ENCODE measurements around the gene TMED3.
A peak's percentile ranks its signal among the peaks of the same experiment; 100 is the strongest.

Gene TMED3

DNA sequence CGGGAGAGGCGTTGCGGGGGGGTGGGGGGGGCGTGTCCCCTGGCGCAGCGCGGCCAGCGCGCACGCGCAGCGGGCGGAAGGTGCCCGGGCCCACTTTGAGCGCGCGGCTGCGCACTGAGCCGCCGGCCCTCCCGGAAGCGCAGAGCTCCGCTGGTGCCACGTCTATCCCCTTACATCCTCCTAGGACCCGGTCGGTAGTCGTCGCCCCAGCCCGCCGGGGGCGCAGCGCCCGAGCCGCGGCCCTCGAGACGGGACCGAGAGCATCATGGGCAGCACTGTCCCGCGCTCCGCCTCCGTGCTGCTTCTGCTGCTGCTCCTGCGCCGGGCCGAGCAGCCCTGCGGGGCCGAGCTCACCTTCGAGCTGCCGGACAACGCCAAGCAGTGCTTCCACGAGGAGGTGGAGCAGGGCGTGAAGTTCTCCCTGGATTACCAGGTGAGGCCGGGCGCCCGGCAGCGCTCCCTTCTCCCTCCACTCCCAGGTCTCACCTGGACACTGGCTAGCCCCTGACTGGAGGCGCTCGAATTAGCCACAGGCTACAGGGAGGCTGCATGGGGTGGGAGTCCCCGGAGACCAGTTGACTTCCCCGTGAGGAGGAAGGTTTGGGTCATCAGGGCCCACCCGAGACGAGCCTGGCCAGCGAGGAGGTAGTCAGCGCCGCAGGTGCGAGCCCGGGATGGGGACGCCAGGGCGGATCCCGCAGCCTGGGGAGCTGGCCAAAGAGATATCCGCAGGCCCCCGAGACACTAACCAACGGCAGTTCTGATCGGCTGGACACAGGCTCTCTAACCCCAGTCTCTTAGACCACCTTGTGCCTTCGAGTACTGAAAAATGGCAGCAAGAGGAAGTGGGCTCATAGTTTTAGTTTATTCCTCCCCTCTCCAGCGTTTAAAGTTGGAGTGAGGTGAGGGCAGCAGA is at the start of gene TMED3:
Gene TMED3, plus strand, starts transcription at position 128 of the 916 bp plus-strand sequence. Its CDS starts 138 bp downstream, at position 266.
- DNase-seq (ENCODE audit: low read depth in 2 of 3, low spot score in 2 of 3): peak; percentile 58 to 72 (median 65)

DNA sequence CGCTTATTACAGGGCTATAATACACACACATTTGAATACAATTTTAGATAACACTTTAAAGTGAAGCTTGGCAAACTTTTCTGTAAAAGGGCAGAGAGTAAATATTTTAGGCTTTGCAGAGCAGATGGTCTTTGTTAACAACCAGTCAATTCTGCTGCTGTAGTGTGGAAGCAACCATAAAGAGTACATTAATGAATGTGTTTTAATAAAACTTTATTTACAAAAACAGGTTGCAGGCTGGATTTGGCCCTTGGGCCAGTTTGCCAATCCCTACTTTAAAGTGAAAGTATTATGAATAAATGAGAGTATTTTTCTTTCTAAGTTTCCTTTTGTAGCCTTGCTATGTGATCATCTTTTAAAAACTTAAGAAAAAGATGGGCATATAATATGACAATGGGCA is 49.1 kb upstream of the TMED3 start:
- no peak for DNase-seq (ENCODE audit: low read depth in 2 of 3, low spot score in 2 of 3)

DNA sequence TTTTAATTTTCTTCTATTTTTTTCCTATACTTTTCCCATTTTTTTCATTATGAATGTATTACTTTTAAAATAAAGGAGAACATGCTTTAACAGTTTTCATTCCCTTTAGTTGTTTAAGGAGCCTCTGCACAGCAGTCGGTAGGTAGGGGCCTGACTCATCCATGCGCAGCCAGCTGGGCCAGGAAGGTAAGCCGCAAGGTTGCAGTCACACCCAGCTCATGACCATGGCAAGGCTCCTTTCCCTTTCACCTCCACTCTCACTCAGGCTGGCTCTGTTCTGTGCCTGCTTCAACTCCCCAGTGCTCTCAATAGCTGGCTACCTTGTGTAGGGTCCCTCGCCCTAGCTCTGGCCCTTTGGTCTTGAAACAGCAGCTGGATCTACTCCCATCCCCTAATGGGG is 45.7 kb upstream of the TMED3 start:
- DNase-seq (ENCODE audit: low read depth in 2 of 3, low spot score in 2 of 3): no peak

DNA sequence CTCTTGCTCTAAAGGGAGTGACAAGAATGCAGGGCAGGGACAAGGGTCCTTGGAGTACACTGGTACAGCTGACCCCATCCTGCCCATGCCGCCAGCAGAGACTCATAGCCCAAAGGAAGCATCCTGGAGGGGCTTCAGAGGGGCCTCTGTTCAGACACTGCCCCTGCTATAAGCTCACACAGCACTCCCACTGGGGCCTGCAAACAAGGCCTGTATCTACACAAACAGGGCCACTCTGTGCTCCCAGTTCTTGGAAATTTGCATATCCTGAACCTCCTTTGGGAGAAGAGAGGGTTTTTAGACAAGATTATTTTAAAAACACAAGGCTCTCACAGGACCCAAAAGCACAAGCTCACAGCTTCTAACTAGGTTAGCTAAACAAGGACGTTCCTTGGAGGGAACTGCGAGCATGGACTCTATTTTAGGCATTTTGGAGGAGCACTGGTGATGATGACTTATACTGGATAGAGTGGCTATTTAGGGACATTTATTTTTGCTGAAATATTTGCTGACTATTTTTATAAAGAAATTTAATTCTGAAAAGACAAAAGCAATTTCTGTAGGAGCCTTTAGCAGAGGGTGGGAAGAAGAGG is 44.8 kb upstream of the TMED3 start:
- DNase-seq (ENCODE audit: low read depth in 2 of 3, low spot score in 2 of 3): no peak

DNA sequence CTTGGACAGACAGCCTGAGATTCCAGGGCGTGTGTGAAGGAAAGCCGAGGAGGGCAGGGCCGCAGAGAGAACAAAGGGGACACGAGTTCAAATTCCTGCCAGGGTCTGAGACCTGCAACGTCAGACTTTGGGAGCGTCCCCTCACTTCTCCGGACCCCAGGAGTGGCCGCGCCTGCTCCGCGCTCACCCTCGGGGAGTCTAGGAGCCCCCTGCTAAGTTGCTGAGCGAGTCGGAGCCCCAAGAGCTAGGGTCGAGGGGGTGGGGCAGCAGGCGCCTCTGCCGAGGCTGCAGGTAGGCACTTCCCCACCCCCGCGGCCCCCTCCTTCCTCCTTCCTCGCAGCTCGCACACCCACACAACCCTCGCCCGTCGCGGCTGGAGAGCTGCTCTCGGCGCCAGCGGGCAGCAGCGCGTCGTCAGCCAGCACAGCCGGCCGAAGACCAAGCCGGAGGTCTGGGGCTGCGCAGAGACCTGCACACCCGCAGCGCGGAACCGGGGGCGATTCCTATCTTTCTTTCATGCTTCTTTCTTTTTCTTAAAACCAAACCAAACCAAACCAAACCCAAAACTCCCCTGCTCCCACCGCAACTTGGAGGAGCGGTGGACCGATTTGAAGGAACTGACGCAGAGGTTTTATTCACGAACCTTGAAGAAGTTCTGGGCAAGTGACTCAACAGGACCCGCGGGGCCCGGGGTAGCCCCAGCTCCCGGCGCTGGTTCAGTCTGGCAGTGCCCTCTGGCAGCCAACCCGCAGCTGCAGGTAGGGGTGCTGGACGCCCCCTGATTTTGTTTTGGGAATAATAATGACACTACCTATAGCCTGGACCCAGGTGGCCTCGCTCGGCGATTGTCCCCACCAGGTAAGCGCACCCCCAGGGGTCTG is 28.3 kb upstream of the TMED3 start, which contains the start of gene ANKRD34C:
Gene ANKRD34C, plus strand, starts transcription at position 352 of the 881 bp plus-strand sequence. CDS start 10,563 bp downstream, outside the sequence.
- no peak for DNase-seq (ENCODE audit: low read depth in 2 of 3, low spot score in 2 of 3)

DNA sequence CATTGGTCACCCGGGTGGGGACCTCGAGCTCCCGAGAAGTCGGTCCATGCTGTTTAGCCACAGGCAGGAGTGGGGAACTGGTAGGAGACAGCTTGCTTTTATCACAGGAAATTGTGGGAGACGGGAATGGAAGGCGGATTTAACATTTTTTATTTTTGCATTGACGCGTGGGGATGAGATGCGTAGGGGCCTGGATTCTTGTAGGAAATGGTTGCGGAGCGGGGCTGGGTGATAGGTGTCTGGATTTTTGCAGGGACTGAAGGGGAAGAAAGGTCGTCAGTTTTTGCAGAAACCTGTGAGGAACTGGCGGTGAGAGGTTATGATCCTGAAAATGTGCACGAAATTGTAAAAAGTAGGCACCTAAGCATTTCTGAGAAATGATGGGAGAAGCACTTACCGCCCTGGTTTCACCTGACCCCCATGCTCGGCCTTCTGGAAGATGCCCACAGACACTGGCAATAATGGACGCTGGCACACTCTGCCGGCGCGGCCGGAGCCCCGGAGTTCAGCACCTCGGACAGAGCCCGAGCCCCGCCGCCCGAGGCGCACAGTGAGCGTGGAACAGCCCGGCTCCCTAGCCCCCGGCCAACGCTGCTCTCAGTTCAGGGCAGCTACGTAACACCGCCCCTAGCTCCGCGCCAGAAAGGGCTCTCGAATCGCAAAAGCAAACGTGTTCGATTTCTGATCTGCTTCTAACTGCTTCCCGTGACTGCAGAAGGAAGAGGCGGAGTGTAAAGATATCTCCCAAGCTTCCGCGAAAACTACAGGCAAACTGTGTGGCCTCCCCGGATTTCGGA is 27.5 kb upstream of the TMED3 start:
- DNase-seq (ENCODE audit: low read depth in 2 of 3, low spot score in 2 of 3): peak in 1 of 3 experiments; percentile 17

DNA sequence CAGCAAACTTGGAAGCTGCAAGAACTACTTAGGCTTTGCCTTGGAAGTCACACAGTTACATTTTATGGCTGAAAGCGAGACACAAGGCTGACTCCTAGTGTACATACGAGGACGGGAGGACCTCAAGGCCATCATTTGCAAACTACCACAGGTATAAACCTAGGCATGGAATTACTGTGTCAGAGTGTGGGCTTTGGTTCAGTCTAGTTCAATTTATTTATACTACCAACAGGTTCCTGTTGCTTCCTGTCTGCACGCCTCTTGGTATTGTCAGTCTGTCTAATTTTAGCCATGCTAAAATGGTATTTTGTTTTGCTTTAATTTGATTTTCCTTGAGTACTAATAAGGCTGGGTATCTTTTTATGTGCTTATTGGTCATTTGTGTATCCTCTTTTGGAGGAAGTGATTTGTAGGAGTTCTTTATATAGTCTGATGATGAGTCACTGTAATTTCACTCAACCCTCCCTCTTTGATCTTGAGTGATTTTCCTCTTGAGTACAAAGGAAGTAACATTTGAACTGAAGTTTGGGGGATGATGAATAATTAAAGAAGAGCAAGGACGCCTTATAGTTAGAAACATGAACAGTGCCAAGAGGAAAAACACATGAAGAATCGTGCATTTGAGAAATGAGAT is 20.2 kb upstream of the TMED3 start:
- no peak for DNase-seq (ENCODE audit: low read depth in 2 of 3, low spot score in 2 of 3)

DNA sequence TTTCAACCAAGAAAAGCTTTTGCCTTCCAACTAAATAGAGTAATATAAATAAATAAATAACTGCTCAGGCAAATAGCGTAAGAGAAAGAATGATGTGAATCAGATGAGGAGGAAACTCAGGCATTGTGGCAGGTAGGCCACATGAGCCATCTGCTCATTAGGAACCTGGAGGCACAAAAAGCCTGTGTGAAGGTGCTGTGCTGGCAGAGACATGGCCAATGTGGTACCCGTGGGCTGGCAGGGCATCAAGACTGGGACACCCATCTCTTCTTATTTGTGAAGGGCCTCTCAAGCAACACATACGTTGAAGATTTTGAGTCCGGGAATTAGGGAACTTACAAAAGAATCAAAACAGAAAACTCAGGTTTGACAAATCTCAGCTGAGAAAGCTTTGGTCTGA is 18.9 kb upstream of the TMED3 start:
- DNase-seq (ENCODE audit: low read depth in 2 of 3, low spot score in 2 of 3): no peak

DNA sequence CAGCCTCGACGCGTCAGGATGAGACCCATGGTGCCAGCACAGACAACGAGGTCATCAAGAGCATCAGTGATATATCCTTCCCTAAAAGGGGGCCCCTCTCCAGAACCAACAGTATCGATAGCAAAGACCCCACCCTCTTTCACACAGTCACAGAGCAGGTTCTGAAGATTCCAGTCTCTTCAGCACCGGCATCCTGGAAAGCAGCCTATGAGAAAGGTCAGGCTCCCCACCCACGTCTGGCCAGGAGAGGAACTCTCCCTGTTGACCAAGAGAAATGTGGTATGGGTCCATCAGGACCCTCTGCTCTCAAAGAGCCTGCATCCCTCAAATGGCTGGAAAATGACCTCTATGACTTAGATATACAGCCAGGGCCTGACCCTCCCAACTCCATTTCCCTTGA is 16.8 kb upstream of the TMED3 start:
- DNase-seq (ENCODE audit: low read depth in 2 of 3, low spot score in 2 of 3): no peak

DNA sequence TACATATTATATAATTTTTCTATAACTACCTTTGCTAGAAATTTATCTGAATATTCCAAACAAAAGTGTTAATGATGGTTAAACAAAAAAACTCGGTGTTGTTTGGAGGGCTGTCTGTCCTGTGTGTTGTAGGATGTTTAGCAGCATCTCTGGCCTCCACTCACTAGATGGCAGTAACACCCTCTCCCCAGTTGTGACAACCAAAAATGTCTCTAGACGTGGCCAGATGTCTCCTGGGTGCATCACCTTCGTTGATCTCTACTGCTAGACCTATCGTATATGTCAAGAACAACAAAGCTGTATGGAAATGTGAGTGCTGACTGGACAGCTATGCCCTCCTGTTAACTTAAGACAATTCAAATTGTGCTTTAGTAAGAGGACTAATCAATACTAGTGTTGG is 14.3 kb upstream of the TMED3 start:
- no peak for DNase-seq (ENCODE audit: low read depth in 2 of 3, low spot score in 2 of 3)

DNA sequence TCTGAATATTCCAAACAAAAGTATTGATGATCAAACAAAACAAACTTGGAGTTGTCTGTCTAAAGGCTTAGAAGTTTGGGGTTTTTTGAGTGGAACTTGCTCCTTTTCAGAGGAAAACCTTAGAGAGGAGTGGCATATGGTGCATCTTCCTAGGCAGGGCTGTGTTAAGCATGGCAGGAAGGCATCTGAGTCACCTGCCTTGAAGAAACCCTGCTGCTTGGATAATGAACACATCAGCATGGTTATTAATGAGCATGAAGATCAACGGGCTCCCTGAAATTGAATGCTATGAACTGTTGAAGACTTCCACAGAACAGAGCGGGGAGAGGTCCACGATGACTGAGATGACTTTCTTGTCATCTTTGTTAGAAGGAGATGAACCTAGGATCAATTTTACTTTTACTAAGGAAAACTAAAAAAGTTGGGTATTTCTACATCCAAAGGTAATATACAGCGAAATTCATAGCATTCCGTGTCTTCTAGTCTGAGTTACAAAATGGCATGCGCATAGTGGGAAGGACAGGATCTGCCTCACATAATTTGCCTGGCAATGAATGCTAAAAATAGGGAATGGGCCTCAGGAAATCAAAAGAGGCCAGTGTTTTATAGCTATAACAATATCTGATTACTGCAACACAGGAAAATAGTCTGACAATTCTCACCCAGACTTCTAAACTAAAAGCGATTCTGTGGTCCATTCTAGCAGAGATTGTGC is 11.6 kb upstream of the TMED3 start:
- no peak for DNase-seq (ENCODE audit: low read depth in 2 of 3, low spot score in 2 of 3)

DNA sequence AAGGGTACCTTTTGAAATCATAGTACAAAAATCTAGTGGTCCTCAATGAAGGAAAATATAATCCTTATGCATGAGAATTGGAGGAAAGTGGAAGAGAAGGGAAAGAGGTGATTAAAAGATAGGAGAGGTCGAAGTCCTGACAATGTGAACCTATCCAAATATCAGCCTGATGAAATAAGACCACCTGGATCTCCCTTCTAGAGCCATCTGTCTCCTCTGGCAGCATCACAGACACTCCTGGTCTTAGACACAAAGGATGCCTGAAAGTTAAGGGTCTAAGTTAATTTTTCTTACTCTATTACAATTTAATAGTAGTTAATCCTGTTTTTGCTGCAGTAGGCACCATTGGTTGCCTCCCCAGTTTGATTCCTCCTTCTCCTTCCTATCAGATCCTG is 11.1 kb upstream of the TMED3 start:
- no peak for DNase-seq (ENCODE audit: low read depth in 2 of 3, low spot score in 2 of 3)

DNA sequence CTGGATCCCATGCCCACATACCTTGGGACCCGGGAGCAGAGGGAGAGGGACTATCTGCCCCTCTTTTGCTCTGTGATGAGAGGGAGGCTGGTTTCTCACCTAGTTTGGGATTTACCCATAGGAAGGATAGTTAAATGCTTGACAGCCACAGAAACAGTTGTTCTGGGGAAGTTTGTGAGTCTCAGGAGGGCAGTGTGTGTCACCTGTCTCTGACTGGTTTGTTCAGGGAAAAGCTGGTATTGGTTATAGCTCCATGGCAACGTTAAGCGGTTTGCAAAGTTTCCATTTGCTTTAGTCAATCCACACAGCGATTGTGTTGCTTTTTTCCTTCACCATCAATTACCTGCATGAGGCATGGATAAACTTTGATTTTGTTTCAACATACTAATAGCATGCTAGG is 3.7 kb upstream of the TMED3 start:
- no peak for DNase-seq (ENCODE audit: low read depth in 2 of 3, low spot score in 2 of 3)

DNA sequence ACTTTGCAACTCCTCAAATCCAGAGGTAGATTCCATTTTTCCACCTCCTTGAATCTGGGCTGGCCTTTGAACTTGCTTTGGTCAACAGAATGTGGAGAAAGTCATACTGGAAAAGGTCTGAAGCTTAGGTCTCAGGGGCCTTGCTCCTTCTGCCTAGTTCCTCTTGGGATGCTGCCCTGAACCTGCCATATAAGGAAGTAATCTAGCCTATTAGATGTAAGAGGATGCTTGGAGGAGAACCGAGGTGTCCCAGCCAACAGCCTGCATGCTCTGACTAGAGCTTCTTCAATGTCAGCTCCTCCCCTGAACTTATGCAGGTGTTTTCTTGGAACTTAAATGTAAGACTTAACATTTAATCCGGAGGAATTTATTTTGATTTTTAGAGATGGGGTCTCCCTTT is 2.0 kb upstream of the TMED3 start:
- DNase-seq (ENCODE audit: low read depth in 2 of 3, low spot score in 2 of 3): no peak

DNA sequence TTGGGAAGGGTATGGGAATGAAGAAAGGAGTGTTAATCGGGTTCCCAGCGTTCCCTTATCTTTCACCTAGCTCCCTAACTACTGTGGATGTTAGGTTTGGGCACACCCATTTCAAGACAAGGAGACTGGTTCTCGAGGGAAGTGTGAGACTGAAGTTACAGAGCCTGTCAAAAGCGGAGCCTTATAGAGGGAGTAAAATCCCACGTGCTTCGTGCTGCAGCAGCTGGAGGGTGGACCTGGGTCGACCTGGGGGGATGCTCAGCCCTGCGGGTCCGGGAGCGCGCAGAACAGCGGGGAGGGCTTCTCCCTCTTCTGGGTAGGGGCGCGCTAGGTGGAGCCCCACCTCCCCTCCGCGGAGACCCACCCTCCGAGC is 314 bp upstream of the TMED3 start:
- no peak for DNase-seq (ENCODE audit: low read depth in 2 of 3, low spot score in 2 of 3)

DNA sequence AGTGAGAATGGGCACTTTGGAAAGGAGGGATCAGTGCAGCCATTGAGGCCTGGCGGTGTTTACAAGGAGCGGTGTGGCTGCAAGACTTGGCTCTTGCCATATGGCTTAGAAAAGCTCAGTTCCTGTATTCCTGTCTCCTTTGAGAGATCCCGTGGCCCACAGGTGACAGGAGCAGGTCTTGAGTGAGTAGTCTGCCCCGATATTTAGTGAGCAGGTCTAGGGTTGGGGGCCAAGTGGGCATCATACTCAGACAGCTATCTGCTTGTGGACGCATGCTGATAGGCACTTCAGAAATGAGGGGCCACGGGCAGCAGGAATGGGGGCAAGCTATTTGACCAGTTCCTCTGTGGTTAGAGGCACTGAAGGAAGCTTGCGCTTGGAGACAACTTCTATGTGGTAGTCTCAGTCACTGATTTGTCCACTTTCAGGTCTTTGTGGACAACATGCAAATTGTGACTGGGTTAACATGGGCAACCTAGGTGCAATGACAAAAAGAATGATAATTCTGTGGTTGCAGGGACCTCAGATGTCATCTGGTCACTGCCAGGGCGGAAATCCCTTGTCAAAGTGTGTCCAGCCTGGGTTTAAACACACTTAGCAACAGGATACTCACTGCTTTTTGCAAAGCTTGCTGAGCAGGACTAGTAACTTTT is 1.1 kb downstream of the TMED3 start:
- DNase-seq (ENCODE audit: low read depth in 2 of 3, low spot score in 2 of 3): no peak

DNA sequence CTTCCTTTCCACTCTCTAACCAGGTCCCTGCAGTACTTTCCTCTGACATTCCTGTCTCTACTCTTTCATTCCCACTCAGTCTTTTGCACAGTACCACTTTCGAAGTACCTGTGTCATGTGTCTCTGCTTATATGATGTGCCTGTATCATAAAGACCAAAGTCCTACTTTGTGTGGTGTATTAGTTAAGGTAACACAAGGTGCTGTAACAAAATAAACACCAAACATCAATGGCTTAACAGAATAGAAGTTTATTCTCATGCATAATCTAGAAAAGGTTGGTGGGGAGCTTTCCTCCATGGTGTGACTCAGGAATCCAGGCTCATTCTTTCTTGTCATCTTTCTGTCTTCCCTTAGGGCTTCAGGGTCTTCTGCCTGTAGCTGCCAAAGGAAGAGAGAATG is 3.3 kb downstream of the TMED3 start:
- DNase-seq (ENCODE audit: low read depth in 2 of 3, low spot score in 2 of 3): no peak

DNA sequence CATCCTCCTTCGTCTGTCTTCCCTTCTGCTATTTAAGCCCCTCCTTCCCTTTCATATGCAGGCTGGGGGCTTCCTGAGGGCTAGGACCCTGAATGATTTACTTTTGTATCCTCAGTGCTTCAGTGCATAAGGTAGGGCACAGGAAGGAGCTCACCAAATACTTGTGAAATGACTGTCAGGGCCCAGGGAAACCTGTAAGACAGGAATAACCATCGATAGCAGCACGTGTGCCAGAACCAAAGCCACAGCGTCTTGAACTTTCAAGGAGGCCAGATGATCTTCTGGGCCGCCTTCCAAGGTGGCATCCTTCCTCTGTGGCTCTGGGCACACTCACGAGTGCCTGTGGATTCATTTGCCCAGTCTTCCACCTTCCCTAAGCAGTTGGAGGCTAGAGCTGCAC is 3.9 kb downstream of the TMED3 start:
- DNase-seq (ENCODE audit: low read depth in 2 of 3, low spot score in 2 of 3): no peak

DNA sequence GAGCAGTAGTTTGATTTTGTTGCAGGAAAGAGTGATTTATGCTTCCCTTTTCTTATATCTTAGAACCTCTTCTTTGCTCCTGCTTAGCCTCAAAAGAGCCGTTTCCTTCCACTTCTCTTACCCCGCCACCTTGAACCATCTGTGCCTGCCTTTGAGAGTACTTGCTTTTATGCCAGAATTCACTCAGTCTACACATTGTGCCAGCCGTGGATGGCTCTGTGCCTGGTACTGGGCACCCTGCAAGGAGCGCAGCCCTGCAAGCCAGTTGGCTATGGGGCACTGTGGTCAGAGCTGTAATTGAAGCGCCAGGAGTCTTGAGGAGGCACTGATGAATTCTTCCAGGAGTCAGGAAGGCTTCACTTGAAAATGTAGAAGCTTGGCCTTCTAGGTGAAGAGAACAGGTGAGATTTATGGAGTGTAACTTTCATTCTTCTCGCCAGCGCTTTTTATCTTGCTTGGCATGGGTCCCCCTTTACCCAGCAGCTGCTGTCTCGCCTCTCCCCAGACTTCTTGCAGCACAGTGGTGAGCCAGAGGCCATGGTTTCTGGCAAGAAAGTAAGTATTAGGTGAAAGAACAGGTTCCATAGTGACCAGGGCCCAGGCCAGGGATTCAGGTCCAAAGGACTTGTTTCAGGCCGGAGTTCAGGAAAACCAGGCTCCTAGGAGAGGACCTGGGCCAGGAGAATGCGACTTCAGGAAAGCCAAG is 4.9 kb downstream of the TMED3 start:
- no peak for DNase-seq (ENCODE audit: low read depth in 2 of 3, low spot score in 2 of 3)

Data from activated CD8-positive, alpha-beta memory T cell treated with anti-CD3 and anti-CD28 coated beads for 48 hours (primary cell).